Spleen (tissue), 11 donors: Measurements from ENCODE around the gene SHC4. TPM values are rescaled to one million over a fixed set of nuclear protein-coding genes. Genes with fewer than 3 reads are reported as not detected.

Experiments used
- DNase-seq: peaks from one replicate; pipeline ENCODE4 v3.0.0-alpha.2; 2020
- H3K27ac ChIP-seq, 8 donors: fragments of 200-600 bp; sonication (generic) in 7 of 8; 1 replicate in 4 of 8; 2 replicates in 4 of 8; pipeline versions ENCODE4 v1.5.0 to v1.8.0; 2016 to 2021; ENCODE audit warnings: inconsistent platforms in 4 of 8, mild to moderate bottlenecking in 4 of 8, moderate library complexity in 1 of 8
- H3K27me3 ChIP-seq, 7 donors: fragments of 200-600 bp; sonication (generic) in 6 of 7; replicated peaks in 1 of 7; 1 replicate in 4 of 7; 2 replicates in 3 of 7; pipeline versions ENCODE4 v1.5.0 to v1.8.0; 2016 to 2021; ENCODE audit warnings: inconsistent platforms in 3 of 7, mild to moderate bottlenecking in 1 of 7
- H3K36me3 ChIP-seq, 6 donors: fragments of 200-600 bp; sonication (generic) in 5 of 6; 1 replicate in 4 of 6; 2 replicates in 2 of 6; pipeline versions ENCODE4 v1.5.0 to v1.8.0; 2016 to 2021; ENCODE audit warnings: inconsistent platforms in 2 of 6
- H3K4me1 ChIP-seq, 6 donors: fragments of 200-600 bp; sonication (generic) in 5 of 6; 1 replicate in 3 of 6; 2 replicates in 3 of 6; pipeline versions ENCODE4 v1.5.0 to v1.8.0; 2016 to 2021; ENCODE audit warnings: inconsistent platforms in 3 of 6
- H3K4me3 ChIP-seq, 8 donors: fragments of 200-600 bp; sonication (generic) in 7 of 8; 1 replicate in 4 of 8; 2 replicates in 4 of 8; pipeline versions ENCODE4 v1.5.0 to v1.8.0; 2016 to 2021; ENCODE audit warnings: inconsistent platforms in 4 of 8, mild to moderate bottlenecking in 4 of 8, moderate library complexity in 2 of 8
- H3K9me3 ChIP-seq, 8 donors: fragments of 200-600 bp; sonication (generic) in 7 of 8; 1 replicate in 4 of 8; 2 replicates in 4 of 8; pipeline versions ENCODE4 v1.5.0 to v1.8.0; 2016 to 2021; ENCODE audit warnings: inconsistent platforms in 4 of 8
- CTCF ChIP-seq, 11 experiments: fragments of 200-600 bp in 7 of 11; fragments of 450-650 bp in 4 of 11; sonication (generic) in 4 of 11; IDR thresholded peaks in 8 of 11; conservative IDR thresholded peaks in 3 of 11; 1 replicate in 7 of 11; 2 replicates in 4 of 11; pipeline versions ENCODE4 v1.4.0 to v1.8.0; 2016 to 2021; ENCODE audit warnings: antibody characterized with exemption in 11 of 11, inconsistent platforms in 4 of 11, mild to moderate bottlenecking in 1 of 11
- POLR2A ChIP-seq, 3 donors: fragments of 450-650 bp; IDR thresholded peaks; one replicate each; pipeline ENCODE4 v1.5.1; 2017; ENCODE audit warnings: antibody characterized with exemption in 3 of 3, mild to moderate bottlenecking in 1 of 3
- POLR2AphosphoS5 ChIP-seq, 3 donors: sonication (generic); formaldehyde crosslinking; IDR thresholded peaks; one replicate each; pipeline ENCODE4 v1.5.1; 2017; ENCODE audit warnings: antibody characterized with exemption in 3 of 3
- WGBS, 5 donors: extraction: QIAGEN DNeasy Blood & Tissue Kit in 3 of 5; methylation state at CpG; one replicate each; pipeline versions ENCODE4 v1.1.5 to v1.1.7; 2013 to 2018; 5-methylcytosine and 5-hydroxymethylcytosine counted together
- intact Hi-C: fragments of 100-400 bp; cut with DNase I; formaldehyde crosslinking; loops from one replicate; pipeline ENCODE4 v1.15.0; 2023; ENCODE audit warnings: low total_unique reads
- polyA plus RNA-seq, 3 donors: library from polyadenylated mRNA; stranded (reverse); fragments of 200-250 nt; gene quantifications; one replicate each; pipeline ENCODE4 v1.2.1, GENCODE V29; 2013
- total RNA-seq, 7 donors: library from RNA; depleted of rRNA in 3 of 7; stranded (reverse); fragments of >200 nt in 3 of 7; fragmentation: NEBNext Ultra II Directional in 4 of 7; extraction: Animal tissue kit (Norgen Biotek cat#: 25700) in 4 of 7; gene quantifications; one replicate each; pipeline versions ENCODE4 v1.1.0 to v1.2.1, GENCODE V29; 2016 to 2021
- donor health status: healthy with polysubstance abuse.
- donor health status: DM: no; HTN: no; CAD: no; lungs with moderate emphysema.
- donor health status: DM: no; HTN: no; CAD: no.
- donor health status: Bipolar disorder and iron deficiency.
- donor health status: healthy.
- donor health status: DM: no; HTN: no; CAD: no.
- donor health status: DM: yes; HTN: yes; CAD: no.

SHC4 gene
- total and polyA plus RNA-seq, 10 donors, result 0.20 to 0.42 (median 0.27) TPM; not detected in 5

- peaks cover 0 to 4% (median 0%) of the 10 kb centered on the region in 7 donors for H3K27me3 ChIP-seq
- WGBS, 5 donors, result 93 to 98% (median 94%) methylated on average over 4 of the region's 4 CpGs
- intact Hi-C loops, result no loop called here
- no peak for DNase-seq
- no peaks in the 10 kb centered on the region for H3K4me1 ChIP-seq
- H3K4me3 ChIP-seq, result no peak overlapping the region
- H3K36me3 ChIP-seq, result no peaks in the 10 kb centered on the region
- no peak overlapping the region for H3K27ac ChIP-seq
- TF ChIP-seq POLR2A (IDR thresholded peaks at IDR 0.05), result no peak
- TF ChIP-seq CTCF (IDR thresholded peaks at IDR 0.05 in 8 of 11, conservative IDR thresholded peaks at IDR 0.05 in 3 of 11), result no peak
- no peaks in the 10 kb centered on the region for H3K9me3 ChIP-seq
These were observed 24.1 kb downstream of the SHC4 start for GRCh38 chr15:48939648-48940047.

- Histone ChIP-seq H3K4me1 (no peaks in the 10 kb centered on the region), H3K27ac (no peak overlapping the region), H3K9me3 (no peaks in the 10 kb centered on the region), H3K4me3 (no peak overlapping the region), H3K36me3 (no peaks in the 10 kb centered on the region), H3K27me3 (peaks cover 0 to 4% (median 0%) of the 10 kb centered on the region in 7 donors)
- DNase-seq, result no peak
- WGBS, 5 donors, result 83 to 93% (median 91%) methylated on average over 2 of the region's 2 CpGs
- intact Hi-C loops, result no loop called here
- TF ChIP-seq CTCF (IDR thresholded peaks at IDR 0.05 in 8 of 11, conservative IDR thresholded peaks at IDR 0.05 in 3 of 11) (no peak), POLR2A (IDR thresholded peaks at IDR 0.05) (no peak), POLR2AphosphoS5 (IDR thresholded peaks at IDR 0.05) (no peak)
These were observed 25.8 kb downstream of the SHC4 start for GRCh38 chr15:48937886-48938285.

GRCh38 chr15:48936666-48937065 lies 27.1 kb downstream of the SHC4 start:
- TF ChIP-seq POLR2AphosphoS5 (IDR thresholded peaks at IDR 0.05) (no peak), CTCF (IDR thresholded peaks at IDR 0.05 in 8 of 11, conservative IDR thresholded peaks at IDR 0.05 in 3 of 11) (no peak), POLR2A (IDR thresholded peaks at IDR 0.05) (no peak)
- Histone ChIP-seq H3K27ac (no peak overlapping the region), H3K4me1 (no peaks in the 10 kb centered on the region), H3K27me3 (peaks cover 0 to 4% (median 0%) of the 10 kb centered on the region in 7 donors), H3K9me3 (no peaks in the 10 kb centered on the region), H3K36me3 (no peaks in the 10 kb centered on the region), H3K4me3 (no peak overlapping the region)
- WGBS, 5 donors, result 73 to 92% (median 82%) methylated on average over 1 of the region's 1 CpG
- intact Hi-C loops, result no loop called here
- DNase-seq, result no peak

GRCh38 chr15:48935236-48935635 lies 28.5 kb downstream of the SHC4 start:
- no peaks in the 10 kb centered on the region for H3K36me3 ChIP-seq
- H3K9me3 ChIP-seq, result no peaks in the 10 kb centered on the region
- peaks cover 0 to 4% (median 0%) of the 10 kb centered on the region in 7 donors for H3K27me3 ChIP-seq
- TF ChIP-seq POLR2AphosphoS5 (IDR thresholded peaks at IDR 0.05), result no peak
- no peak for TF ChIP-seq POLR2A (IDR thresholded peaks at IDR 0.05)
- no peak for TF ChIP-seq CTCF (IDR thresholded peaks at IDR 0.05 in 8 of 11, conservative IDR thresholded peaks at IDR 0.05 in 3 of 11)
- no peak overlapping the region for H3K4me3 ChIP-seq
- DNase-seq, result no peak
- H3K4me1 ChIP-seq, result no peaks in the 10 kb centered on the region
- no peak overlapping the region for H3K27ac ChIP-seq
- intact Hi-C loops, result no loop called here
